ENCODE data around the gene ARG2. TPM values are rescaled to one million over a fixed set of nuclear protein-coding genes. Genes with fewer than 3 reads are reported as not detected.
"Not testable (repeated sequence)": the region's sequence is repeated elsewhere in the genome, so short reads cannot be mapped to it uniquely, and the experiment has no call there.

The ARG2 gene
- total RNA-seq, 2 donors from 2014 or later, result 5.1 to 5.2 TPM

GRCh38 chr14:67600562-67600974 lies 19.2 kb upstream of the ARG2 start:
- Mint-ChIP-seq H3K27ac (peak overlapping the region; percentile 90), H3K4me1 (peaks cover 28% of the 10 kb centered on the region), H3K4me3 (peak overlapping the region; percentile 96)
- H3K36me3 Mint-ChIP-seq (ENCODE audit: low read depth); H3K9me3 ChIP-seq (ENCODE audit: control insufficient read depth, low read length, poor library complexity, severe bottlenecking); H3K27me3 Mint-ChIP-seq; ATAC-seq; DNase-seq: not testable (repeated sequence)

GRCh38 chr14:67602076-67602475 lies 17.6 kb upstream of the ARG2 start:
- DNase-seq, result no peak
- Mint-ChIP-seq H3K4me3 (no peak overlapping the region), H3K27ac (no peak overlapping the region)

GRCh38 chr14:67602995-67603545 lies 16.6 kb upstream of the ARG2 start:
- Mint-ChIP-seq H3K4me1 (peaks cover 15% of the 10 kb centered on the region), H3K27ac (no peak overlapping the region), H3K36me3 (ENCODE audit: low read depth) (no peaks in the 10 kb centered on the region), H3K27me3 (peaks cover 4% of the 10 kb centered on the region), H3K4me3 (no peak overlapping the region)
- ATAC-seq, result no peak
- DNase-seq, result no peak
- H3K9me3 ChIP-seq (ENCODE audit: control insufficient read depth, low read length, poor library complexity, severe bottlenecking), result no peaks in the 10 kb centered on the region

More at GRCh38 chr14:67602076-67602475, 17.6 kb upstream of the ARG2 start:
- Mint-ChIP-seq H3K36me3 (ENCODE audit: low read depth) (no peaks in the 10 kb centered on the region), H3K4me1 (peaks cover 22% of the 10 kb centered on the region), H3K27me3 (peaks cover 4% of the 10 kb centered on the region)
- no peaks in the 10 kb centered on the region for H3K9me3 ChIP-seq (ENCODE audit: control insufficient read depth, low read length, poor library complexity, severe bottlenecking)
- no peak for ATAC-seq

GRCh38 chr14:67607646-67608045 lies 12.1 kb upstream of the ARG2 start:
- Mint-ChIP-seq H3K4me3 (no peak overlapping the region), H3K27me3 (peaks cover 34% of the 10 kb centered on the region), H3K4me1 (no peaks in the 10 kb centered on the region), H3K36me3 (ENCODE audit: low read depth) (no peaks in the 10 kb centered on the region), H3K27ac (no peak overlapping the region)
- ATAC-seq (no peak), DNase-seq (no peak)
- no peaks in the 10 kb centered on the region for H3K9me3 ChIP-seq (ENCODE audit: control insufficient read depth, low read length, poor library complexity, severe bottlenecking)

- peaks cover 46% of the 10 kb centered on the region for H3K27me3 Mint-ChIP-seq
- DNase-seq (no peak), ATAC-seq (no peak)
- H3K4me3 Mint-ChIP-seq, result no peak overlapping the region
- no peaks in the 10 kb centered on the region for H3K9me3 ChIP-seq (ENCODE audit: control insufficient read depth, low read length, poor library complexity, severe bottlenecking)
- H3K27ac Mint-ChIP-seq, result no peak overlapping the region
- H3K4me1 Mint-ChIP-seq, result no peaks in the 10 kb centered on the region
- no peaks in the 10 kb centered on the region for H3K36me3 Mint-ChIP-seq (ENCODE audit: low read depth)
These were observed 9.9 kb upstream of the ARG2 start for GRCh38 chr14:67609642-67610310.

GRCh38 chr14:67610491-67610890 lies 9.2 kb upstream of the ARG2 start:
- DNase-seq, result no peak
- H3K4me1 Mint-ChIP-seq, result no peaks in the 10 kb centered on the region
- peaks cover 46% of the 10 kb centered on the region for H3K27me3 Mint-ChIP-seq
- no peak for ATAC-seq
- no peaks in the 10 kb centered on the region for H3K36me3 Mint-ChIP-seq (ENCODE audit: low read depth)
- H3K27ac Mint-ChIP-seq, result no peak overlapping the region
- no peak overlapping the region for H3K4me3 Mint-ChIP-seq
- no peaks in the 10 kb centered on the region for H3K9me3 ChIP-seq (ENCODE audit: control insufficient read depth, low read length, poor library complexity, severe bottlenecking)

- ATAC-seq (peak; percentile 53), DNase-seq (no peak)
- Mint-ChIP-seq H3K27me3 (peaks cover 16% of the 10 kb centered on the region), H3K27ac (peak overlapping the region; percentile 96), H3K4me1 (peaks cover 22% of the 10 kb centered on the region), H3K4me3 (peak overlapping the region; percentile 91), H3K36me3 (ENCODE audit: low read depth) (peaks cover 2% of the 10 kb centered on the region)
- no peaks in the 10 kb centered on the region for H3K9me3 ChIP-seq (ENCODE audit: control insufficient read depth, low read length, poor library complexity, severe bottlenecking)
These were observed 1.1 kb upstream of the ARG2 start for GRCh38 chr14:67618617-67619063.

GRCh38 chr14:67620217-67620785 lies 581 bp downstream of the ARG2 start:
- Mint-ChIP-seq H3K4me3 (peak overlapping the region; percentile 91), H3K27ac (peak overlapping the region; percentile 96), H3K4me1 (peaks cover 22% of the 10 kb centered on the region), H3K27me3 (peaks cover 11% of the 10 kb centered on the region), H3K36me3 (ENCODE audit: low read depth) (peaks cover 2% of the 10 kb centered on the region)
- ATAC-seq (no peak), DNase-seq (no peak)
- H3K9me3 ChIP-seq (ENCODE audit: control insufficient read depth, low read length, poor library complexity, severe bottlenecking), result no peaks in the 10 kb centered on the region

- peaks cover 20% of the 10 kb centered on the region for H3K4me1 Mint-ChIP-seq
- H3K27me3 Mint-ChIP-seq, result peaks cover 6% of the 10 kb centered on the region
- no peaks in the 10 kb centered on the region for H3K9me3 ChIP-seq (ENCODE audit: control insufficient read depth, low read length, poor library complexity, severe bottlenecking)
- H3K36me3 Mint-ChIP-seq (ENCODE audit: low read depth), result no peaks in the 10 kb centered on the region
- ATAC-seq, result no peak
- no peak for DNase-seq
- no peak overlapping the region for H3K4me3 Mint-ChIP-seq
- H3K27ac Mint-ChIP-seq, result peak overlapping the region; percentile 6
These were observed 3.0 kb downstream of the ARG2 start for GRCh38 chr14:67622675-67623074.

GRCh38 chr14:67623114-67623513 lies 3.4 kb downstream of the ARG2 start:
- no peak for ATAC-seq
- Mint-ChIP-seq H3K27ac (peak overlapping the region; percentile 6), H3K4me1 (peaks cover 20% of the 10 kb centered on the region), H3K4me3 (no peak overlapping the region), H3K36me3 (ENCODE audit: low read depth) (no peaks in the 10 kb centered on the region), H3K27me3 (peaks cover 6% of the 10 kb centered on the region)
- H3K9me3 ChIP-seq (ENCODE audit: control insufficient read depth, low read length, poor library complexity, severe bottlenecking), result no peaks in the 10 kb centered on the region
- no peak for DNase-seq

- H3K9me3 ChIP-seq (ENCODE audit: control insufficient read depth, low read length, poor library complexity, severe bottlenecking); ATAC-seq; H3K4me1 Mint-ChIP-seq; H3K36me3 Mint-ChIP-seq (ENCODE audit: low read depth); H3K27me3 Mint-ChIP-seq; H3K4me3 Mint-ChIP-seq; DNase-seq; H3K27ac Mint-ChIP-seq: not testable (repeated sequence)
These were observed 6.4 kb downstream of the ARG2 start for GRCh38 chr14:67626131-67626530.

- Mint-ChIP-seq H3K4me3 (no peak overlapping the region), H3K36me3 (ENCODE audit: low read depth) (peaks cover 2% of the 10 kb centered on the region), H3K27ac (no peak overlapping the region), H3K4me1 (no peaks in the 10 kb centered on the region), H3K27me3 (no peaks in the 10 kb centered on the region)
- no peaks in the 10 kb centered on the region for H3K9me3 ChIP-seq (ENCODE audit: control insufficient read depth, low read length, poor library complexity, severe bottlenecking)
- no peak for DNase-seq
- ATAC-seq, result no peak
These were observed 7.8 kb downstream of the ARG2 start for GRCh38 chr14:67627519-67627918.

GRCh38 chr14:67630186-67630585 lies 10.5 kb downstream of the ARG2 start:
- Mint-ChIP-seq H3K36me3 (ENCODE audit: low read depth) (peaks cover 8% of the 10 kb centered on the region), H3K27me3 (peaks cover 8% of the 10 kb centered on the region), H3K4me1 (peaks cover 2% of the 10 kb centered on the region), H3K27ac (no peak overlapping the region), H3K4me3 (no peak overlapping the region)
- no peak for ATAC-seq
- H3K9me3 ChIP-seq (ENCODE audit: control insufficient read depth, low read length, poor library complexity, severe bottlenecking), result no peaks in the 10 kb centered on the region
- no peak for DNase-seq

- no peaks in the 10 kb centered on the region for H3K9me3 ChIP-seq (ENCODE audit: control insufficient read depth, low read length, poor library complexity, severe bottlenecking)
- H3K27ac Mint-ChIP-seq, result no peak overlapping the region
- peaks cover 2% of the 10 kb centered on the region for H3K4me1 Mint-ChIP-seq
- H3K27me3 Mint-ChIP-seq, result peaks cover 8% of the 10 kb centered on the region
- peaks cover 8% of the 10 kb centered on the region for H3K36me3 Mint-ChIP-seq (ENCODE audit: low read depth)
- H3K4me3 Mint-ChIP-seq, result no peak overlapping the region
- DNase-seq, result no peak
- ATAC-seq, result no peak
These were observed 11.2 kb downstream of the ARG2 start for GRCh38 chr14:67630938-67631337.
